PFSK-1 (cell line): ENCODE results near the gene IFRD2.

Source experiments
- FOXP2 ChIP-seq: optimal IDR thresholded peaks from 2 replicates; pipeline ENCODE3; 2011; ENCODE audit warnings: borderline replicate concordance, control low read depth, inconsistent platforms; ENCODE audit not compliant: insufficient read depth; ENCODE audit errors: extremely low read length, extremely low read depth
- POLR2AphosphoS5 ChIP-seq: IDR thresholded peaks from 2 replicates; pipeline ENCODE4 v1.6.1; 2012; ENCODE audit warnings: low read depth, mild to moderate bottlenecking, control low read depth, low read length, moderate library complexity
- SIN3A ChIP-seq: IDR thresholded peaks from 2 replicates; pipeline ENCODE4 v1.6.1; 2012; ENCODE audit warnings: mild to moderate bottlenecking, low read length, moderate library complexity, borderline replicate concordance; ENCODE audit not compliant: insufficient read depth
- TAF1 ChIP-seq: IDR thresholded peaks from 2 replicates; pipeline ENCODE4 v1.6.1; 2012; ENCODE audit warnings: low read length, control low read depth, borderline replicate concordance; ENCODE audit not compliant: insufficient read depth
- TF ChIP-seq, protein P1 (sequence below), 2 experiments: IDR thresholded peaks; 2 replicates each; pipeline versions ENCODE4 v1.6.1 to v1.8.0; 2011 to 2012; ENCODE audit warnings: low read depth in 2 of 2, low read length in 2 of 2, control low read depth in 1 of 2, inconsistent platforms in 1 of 2, mild to moderate bottlenecking in 1 of 2, moderate library complexity in 1 of 2; ENCODE audit not compliant: insufficient read depth in 1 of 2

Gene IFRD2

DNA sequence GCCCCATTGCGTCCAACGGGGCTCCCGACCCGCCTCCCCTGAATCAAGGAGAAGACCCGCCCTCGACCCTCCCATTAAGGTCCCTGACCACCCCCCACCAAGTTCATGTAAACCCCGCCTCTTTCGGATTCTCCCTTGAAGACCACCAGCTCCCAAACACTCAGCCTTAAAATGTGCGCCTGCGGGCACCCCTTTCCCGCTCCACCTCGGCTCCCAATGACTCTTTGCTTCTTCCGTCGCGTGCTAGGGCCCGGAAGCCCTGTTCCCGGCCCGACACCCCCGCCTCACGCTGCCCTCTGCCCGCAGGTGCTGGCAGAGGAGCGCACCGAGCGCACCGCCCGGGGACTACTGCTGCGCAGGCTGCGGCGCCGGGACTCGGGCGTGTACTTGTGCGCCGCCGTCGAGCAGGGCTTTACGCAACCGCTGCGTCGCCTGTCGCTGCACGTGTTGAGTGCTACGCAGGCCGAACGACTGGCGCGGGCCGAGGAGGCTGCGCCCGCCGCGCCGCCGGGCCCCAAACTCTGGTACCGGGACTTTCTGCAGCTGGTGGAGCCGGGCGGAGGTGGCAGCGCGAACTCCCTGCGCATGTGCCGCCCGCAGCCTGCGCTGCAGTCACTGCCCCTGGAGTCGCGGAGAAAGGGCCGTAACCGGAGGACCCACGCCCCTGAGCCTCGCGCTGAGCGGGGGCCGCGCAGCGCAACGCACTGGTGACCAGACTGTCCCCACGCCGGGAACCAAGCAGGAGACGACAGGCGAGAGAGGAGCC is 16.1 kb downstream of the IFRD2 start:
- TF ChIP-seq SIN3A (no peak), TAF1 (no peak), POLR2AphosphoS5 (no peak)

DNA sequence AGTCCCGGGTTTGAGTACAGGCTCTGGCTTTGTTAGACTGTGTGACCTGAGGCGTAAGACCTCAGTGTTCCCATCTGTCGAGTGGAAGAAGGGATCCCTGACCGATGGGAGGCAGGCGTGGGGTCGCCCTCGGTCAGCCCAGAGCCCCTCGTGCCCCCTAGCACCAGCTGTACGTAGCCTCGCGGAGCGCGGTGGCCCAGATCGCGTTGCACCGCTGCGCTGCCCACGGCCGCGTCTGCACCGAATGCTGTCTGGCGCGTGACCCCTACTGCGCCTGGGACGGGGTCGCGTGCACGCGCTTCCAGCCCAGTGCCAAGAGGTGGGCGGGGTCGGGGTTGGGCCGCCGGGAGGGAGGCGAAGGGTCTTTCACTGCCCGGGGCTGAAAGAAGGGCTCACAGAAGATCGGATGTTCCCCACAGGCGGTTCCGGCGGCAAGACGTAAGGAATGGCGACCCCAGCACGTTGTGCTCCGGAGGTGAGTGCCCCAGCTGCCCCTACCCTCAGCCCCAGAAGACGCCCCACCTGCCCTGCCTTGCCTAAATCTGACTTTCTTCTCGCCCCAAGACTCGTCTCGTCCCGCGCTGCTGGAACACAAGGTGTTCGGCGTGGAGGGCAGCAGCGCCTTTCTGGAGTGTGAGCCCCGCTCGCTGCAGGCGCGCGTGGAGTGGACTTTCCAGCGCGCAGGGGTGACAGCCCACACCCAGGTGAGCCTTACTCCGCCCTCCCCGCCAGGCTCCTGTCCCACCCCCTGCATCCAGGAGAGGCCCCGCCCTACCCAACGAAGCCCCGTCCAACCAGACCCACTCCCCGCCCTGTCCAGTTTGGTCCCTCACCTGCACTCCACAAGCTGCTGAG is 16.9 kb downstream of the IFRD2 start:
- TF ChIP-seq TAF1 (no peak), SIN3A (no peak), FOXP2 (no peak), POLR2AphosphoS5 (no peak)
- TF ChIP-seq, protein P1, sequence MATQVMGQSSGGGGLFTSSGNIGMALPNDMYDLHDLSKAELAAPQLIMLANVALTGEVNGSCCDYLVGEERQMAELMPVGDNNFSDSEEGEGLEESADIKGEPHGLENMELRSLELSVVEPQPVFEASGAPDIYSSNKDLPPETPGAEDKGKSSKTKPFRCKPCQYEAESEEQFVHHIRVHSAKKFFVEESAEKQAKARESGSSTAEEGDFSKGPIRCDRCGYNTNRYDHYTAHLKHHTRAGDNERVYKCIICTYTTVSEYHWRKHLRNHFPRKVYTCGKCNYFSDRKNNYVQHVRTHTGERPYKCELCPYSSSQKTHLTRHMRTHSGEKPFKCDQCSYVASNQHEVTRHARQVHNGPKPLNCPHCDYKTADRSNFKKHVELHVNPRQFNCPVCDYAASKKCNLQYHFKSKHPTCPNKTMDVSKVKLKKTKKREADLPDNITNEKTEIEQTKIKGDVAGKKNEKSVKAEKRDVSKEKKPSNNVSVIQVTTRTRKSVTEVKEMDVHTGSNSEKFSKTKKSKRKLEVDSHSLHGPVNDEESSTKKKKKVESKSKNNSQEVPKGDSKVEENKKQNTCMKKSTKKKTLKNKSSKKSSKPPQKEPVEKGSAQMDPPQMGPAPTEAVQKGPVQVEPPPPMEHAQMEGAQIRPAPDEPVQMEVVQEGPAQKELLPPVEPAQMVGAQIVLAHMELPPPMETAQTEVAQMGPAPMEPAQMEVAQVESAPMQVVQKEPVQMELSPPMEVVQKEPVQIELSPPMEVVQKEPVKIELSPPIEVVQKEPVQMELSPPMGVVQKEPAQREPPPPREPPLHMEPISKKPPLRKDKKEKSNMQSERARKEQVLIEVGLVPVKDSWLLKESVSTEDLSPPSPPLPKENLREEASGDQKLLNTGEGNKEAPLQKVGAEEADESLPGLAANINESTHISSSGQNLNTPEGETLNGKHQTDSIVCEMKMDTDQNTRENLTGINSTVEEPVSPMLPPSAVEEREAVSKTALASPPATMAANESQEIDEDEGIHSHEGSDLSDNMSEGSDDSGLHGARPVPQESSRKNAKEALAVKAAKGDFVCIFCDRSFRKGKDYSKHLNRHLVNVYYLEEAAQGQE (IDR thresholded peaks at IDR 0.05; ENCODE audit: insufficient read depth in 1 of 2, low read depth in 2 of 2, low read length in 2 of 2): no peak

DNA sequence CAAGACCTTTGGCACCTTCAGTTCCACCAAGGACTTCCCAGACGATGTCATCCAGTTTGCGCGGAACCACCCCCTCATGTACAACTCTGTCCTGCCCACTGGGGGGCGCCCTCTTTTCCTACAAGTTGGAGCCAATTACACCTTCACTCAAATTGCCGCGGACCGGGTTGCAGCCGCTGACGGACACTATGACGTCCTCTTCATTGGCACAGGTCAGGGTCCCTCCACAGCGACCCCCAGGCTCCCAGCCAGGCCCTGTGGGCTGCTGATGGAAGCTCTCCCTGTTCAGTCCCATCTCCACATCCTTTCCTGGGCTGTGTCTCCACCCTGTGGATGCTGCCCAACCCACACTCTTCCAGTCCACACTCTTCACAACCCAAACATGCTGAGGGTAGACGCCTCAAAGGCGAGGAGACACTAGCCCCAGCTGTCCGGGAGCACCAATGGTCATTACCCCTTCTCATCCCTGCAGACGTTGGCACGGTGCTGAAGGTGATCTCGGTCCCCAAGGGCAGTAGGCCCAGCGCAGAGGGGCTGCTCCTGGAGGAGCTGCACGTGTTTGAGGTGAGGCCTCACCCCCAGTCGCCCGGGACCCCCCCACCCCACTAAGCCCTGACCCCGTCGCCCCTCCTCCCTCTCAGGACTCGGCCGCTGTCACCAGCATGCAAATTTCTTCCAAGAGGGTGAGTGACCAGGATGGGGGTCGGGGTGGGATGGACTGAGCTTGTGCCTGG is 17.7 kb downstream of the IFRD2 start:
- TF ChIP-seq POLR2AphosphoS5: no peak
- TF ChIP-seq, protein P1 (IDR thresholded peaks at IDR 0.05; ENCODE audit: insufficient read depth in 1 of 2, low read depth in 2 of 2, low read length in 2 of 2): no peak
- no peak for TF ChIP-seq TAF1
- TF ChIP-seq FOXP2: no peak
- TF ChIP-seq SIN3A: no peak

DNA sequence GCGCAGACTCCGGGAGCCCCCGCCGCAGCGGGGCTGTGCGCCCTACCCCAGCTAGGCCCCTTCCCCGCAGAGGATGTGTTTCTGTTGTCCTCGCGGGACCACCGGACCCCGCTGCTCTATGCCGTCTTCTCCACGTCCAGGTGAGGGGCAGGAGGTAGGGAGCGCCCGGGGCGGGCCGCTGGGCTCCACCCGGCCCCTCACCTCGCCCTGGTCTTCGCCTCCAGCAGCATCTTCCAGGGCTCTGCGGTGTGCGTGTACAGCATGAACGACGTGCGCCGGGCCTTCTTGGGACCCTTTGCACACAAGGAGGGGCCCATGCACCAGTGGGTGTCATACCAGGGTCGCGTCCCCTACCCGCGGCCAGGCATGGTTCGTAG is 18.6 kb downstream of the IFRD2 start:
- no peak for TF ChIP-seq POLR2AphosphoS5
- no peak for TF ChIP-seq FOXP2
- TF ChIP-seq, protein P1 (IDR thresholded peaks at IDR 0.05; ENCODE audit: insufficient read depth in 1 of 2, low read depth in 2 of 2, low read length in 2 of 2): no peak
- TF ChIP-seq TAF1: no peak
- no peak for TF ChIP-seq SIN3A

DNA sequence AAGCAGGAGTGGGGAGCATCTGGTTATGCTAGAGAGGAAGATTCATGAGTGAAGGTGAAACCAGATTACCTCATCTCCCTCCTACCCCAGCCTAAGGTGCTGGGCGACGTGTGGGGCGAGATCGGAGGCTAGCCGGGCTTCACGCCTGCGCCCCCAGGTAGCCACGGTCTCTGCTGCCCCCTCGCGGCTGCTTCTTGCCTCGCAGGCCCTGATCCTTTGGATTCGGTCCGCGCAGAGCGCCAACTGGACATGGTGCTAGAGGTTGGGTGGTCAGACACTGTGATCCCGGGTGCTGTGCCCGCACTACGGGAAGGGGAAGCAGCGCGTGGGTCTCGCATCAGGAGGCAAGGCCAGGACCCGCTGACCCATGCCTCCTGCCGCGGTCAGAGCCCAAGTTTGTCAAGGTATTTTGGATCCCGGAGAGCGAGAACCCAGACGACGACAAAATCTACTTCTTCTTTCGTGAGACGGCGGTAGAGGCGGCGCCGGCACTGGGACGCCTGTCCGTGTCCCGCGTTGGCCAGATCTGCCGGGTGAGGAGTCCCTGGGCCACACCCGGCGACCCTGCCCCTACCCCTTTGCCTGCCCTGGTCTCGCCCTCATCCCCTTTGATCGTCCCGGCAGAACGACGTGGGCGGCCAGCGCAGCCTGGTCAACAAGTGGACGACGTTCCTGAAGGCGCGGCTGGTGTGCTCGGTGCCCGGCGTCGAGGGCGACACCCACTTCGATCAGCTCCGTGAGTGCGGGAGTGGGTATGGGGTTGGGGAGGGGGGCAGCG is 19.1 kb downstream of the IFRD2 start:
- TF ChIP-seq, protein P1 (IDR thresholded peaks at IDR 0.05; ENCODE audit: insufficient read depth in 1 of 2, low read depth in 2 of 2, low read length in 2 of 2): no peak
- peak; percentile 84 for TF ChIP-seq FOXP2
